ENCODE measurements around the gene PTTG1IP. TPM values are rescaled to one million over a fixed set of nuclear protein-coding genes. Genes with fewer than 3 reads are reported as not detected.
A peak's percentile ranks its signal among the peaks of the same experiment; 100 is the strongest.

Gene PTTG1IP
- total and polyA plus RNA-seq, 2 of the 13 experiments (the other 11 are each of a cell fraction or from before 2014, with no cell fraction given): 161 to 700 TPM

DNA sequence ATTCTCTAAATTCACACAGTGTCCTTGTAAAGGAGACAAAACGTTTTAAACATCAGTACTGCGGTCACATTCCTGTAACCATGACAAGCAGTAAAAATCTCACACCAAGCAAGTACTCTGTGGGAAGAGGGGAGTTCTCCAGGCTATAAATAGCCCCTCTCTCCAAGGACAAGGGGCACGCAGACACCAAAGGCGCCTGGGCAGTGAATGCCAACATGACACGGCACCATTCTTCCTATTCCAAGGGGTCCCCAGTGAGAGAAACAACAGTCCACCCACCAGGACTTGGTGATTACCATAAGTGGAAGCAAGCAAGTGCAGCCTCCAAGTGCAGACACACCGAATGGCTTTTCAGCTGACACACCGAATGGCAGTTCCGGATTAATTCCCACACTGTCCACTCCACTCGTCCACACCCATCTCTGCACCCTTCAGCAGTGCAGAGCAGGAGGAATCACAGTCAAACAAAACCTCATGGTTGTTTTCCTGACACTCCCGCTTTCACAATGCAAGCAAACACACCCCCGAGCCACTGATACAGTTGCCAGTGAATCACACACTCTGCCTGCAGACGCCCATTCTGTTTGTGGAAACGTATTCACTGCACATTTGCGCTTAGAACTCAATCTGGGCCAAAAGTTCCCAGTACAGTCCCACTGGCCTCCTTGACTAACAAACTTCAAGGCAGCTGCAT, 1.8 kb downstream of the PTTG1IP start (continued):
- TF ChIP-seq, protein P1, sequence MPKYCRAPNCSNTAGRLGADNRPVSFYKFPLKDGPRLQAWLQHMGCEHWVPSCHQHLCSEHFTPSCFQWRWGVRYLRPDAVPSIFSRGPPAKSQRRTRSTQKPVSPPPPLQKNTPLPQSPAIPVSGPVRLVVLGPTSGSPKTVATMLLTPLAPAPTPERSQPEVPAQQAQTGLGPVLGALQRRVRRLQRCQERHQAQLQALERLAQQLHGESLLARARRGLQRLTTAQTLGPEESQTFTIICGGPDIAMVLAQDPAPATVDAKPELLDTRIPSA (CRISPR knock-in tag; IDR thresholded peaks at IDR 0.05; ENCODE audit: borderline replicate concordance): no peak
- TF ChIP-seq ZNF468 (CRISPR knock-in tag; IDR thresholded peaks at IDR 0.05): no peak
- TF ChIP-seq ZNF577 (CRISPR knock-in tag; IDR thresholded peaks at IDR 0.05; ENCODE audit: borderline replicate concordance, low read depth): no peak
- TF ChIP-seq, protein P2, sequence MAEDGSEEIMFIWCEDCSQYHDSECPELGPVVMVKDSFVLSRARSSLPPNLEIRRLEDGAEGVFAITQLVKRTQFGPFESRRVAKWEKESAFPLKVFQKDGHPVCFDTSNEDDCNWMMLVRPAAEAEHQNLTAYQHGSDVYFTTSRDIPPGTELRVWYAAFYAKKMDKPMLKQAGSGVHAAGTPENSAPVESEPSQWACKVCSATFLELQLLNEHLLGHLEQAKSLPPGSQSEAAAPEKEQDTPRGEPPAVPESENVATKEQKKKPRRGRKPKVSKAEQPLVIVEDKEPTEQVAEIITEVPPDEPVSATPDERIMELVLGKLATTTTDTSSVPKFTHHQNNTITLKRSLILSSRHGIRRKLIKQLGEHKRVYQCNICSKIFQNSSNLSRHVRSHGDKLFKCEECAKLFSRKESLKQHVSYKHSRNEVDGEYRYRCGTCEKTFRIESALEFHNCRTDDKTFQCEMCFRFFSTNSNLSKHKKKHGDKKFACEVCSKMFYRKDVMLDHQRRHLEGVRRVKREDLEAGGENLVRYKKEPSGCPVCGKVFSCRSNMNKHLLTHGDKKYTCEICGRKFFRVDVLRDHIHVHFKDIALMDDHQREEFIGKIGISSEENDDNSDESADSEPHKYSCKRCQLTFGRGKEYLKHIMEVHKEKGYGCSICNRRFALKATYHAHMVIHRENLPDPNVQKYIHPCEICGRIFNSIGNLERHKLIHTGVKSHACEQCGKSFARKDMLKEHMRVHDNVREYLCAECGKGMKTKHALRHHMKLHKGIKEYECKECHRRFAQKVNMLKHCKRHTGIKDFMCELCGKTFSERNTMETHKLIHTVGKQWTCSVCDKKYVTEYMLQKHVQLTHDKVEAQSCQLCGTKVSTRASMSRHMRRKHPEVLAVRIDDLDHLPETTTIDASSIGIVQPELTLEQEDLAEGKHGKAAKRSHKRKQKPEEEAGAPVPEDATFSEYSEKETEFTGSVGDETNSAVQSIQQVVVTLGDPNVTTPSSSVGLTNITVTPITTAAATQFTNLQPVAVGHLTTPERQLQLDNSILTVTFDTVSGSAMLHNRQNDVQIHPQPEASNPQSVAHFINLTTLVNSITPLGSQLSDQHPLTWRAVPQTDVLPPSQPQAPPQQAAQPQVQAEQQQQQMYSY (CRISPR knock-in tag; IDR thresholded peaks at IDR 0.05): 0 out of 2 replicates have a peak, but pooled peaks have one; percentile 36
- TF ChIP-seq MXI1 (IDR thresholded peaks at IDR 0.05; ENCODE audit: borderline replicate concordance, low read depth, low read length): peak; percentile 57; the same call in 1 of the 3 replicates
- peak; percentile 13 for TF ChIP-seq RBM39 (IDR thresholded peaks at IDR 0.05; ENCODE audit: low read depth, low read length, poor library complexity, severe bottlenecking)
- TF ChIP-seq JUNB (CRISPR knock-in tag; IDR thresholded peaks at IDR 0.05; ENCODE audit: borderline replicate concordance): peak; percentile 44; the same call in 1 of the 2 replicates
- no peak for TF ChIP-seq ZNF768 (CRISPR knock-in tag; IDR thresholded peaks at IDR 0.05)
- TF ChIP-seq ZNF678 (CRISPR knock-in tag; IDR thresholded peaks at IDR 0.05): no peak
- TF ChIP-seq RXRA (CRISPR knock-in tag; IDR thresholded peaks at IDR 0.05): 0 out of 2 replicates have a peak, but pooled peaks have one; percentile 6
- TF ChIP-seq, protein P3, sequence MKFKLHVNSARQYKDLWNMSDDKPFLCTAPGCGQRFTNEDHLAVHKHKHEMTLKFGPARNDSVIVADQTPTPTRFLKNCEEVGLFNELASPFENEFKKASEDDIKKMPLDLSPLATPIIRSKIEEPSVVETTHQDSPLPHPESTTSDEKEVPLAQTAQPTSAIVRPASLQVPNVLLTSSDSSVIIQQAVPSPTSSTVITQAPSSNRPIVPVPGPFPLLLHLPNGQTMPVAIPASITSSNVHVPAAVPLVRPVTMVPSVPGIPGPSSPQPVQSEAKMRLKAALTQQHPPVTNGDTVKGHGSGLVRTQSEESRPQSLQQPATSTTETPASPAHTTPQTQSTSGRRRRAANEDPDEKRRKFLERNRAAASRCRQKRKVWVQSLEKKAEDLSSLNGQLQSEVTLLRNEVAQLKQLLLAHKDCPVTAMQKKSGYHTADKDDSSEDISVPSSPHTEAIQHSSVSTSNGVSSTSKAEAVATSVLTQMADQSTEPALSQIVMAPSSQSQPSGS (CRISPR knock-in tag; IDR thresholded peaks at IDR 0.05): 0 out of 2 replicates have a peak, but pooled peaks have one; percentile 27
- no peak for TF ChIP-seq SRSF9 (IDR thresholded peaks at IDR 0.05; ENCODE audit: borderline replicate concordance, insufficient read depth, low read depth, low read length, poor library complexity, severe bottlenecking)
- TF ChIP-seq, protein P4, sequence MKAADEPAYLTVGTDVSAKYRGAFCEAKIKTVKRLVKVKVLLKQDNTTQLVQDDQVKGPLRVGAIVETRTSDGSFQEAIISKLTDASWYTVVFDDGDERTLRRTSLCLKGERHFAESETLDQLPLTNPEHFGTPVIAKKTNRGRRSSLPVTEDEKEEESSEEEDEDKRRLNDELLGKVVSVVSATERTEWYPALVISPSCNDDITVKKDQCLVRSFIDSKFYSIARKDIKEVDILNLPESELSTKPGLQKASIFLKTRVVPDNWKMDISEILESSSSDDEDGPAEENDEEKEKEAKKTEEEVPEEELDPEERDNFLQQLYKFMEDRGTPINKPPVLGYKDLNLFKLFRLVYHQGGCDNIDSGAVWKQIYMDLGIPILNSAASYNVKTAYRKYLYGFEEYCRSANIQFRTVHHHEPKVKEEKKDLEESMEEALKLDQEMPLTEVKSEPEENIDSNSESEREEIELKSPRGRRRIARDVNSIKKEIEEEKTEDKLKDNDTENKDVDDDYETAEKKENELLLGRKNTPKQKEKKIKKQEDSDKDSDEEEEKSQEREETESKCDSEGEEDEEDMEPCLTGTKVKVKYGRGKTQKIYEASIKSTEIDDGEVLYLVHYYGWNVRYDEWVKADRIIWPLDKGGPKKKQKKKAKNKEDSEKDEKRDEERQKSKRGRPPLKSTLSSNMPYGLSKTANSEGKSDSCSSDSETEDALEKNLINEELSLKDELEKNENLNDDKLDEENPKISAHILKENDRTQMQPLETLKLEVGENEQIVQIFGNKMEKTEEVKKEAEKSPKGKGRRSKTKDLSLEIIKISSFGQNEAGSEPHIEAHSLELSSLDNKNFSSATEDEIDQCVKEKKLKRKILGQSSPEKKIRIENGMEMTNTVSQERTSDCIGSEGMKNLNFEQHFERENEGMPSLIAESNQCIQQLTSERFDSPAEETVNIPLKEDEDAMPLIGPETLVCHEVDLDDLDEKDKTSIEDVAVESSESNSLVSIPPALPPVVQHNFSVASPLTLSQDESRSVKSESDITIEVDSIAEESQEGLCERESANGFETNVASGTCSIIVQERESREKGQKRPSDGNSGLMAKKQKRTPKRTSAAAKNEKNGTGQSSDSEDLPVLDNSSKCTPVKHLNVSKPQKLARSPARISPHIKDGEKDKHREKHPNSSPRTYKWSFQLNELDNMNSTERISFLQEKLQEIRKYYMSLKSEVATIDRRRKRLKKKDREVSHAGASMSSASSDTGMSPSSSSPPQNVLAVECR (CRISPR knock-in tag; IDR thresholded peaks at IDR 0.05; ENCODE audit: borderline replicate concordance): peak; percentile 17
- no peak for TF ChIP-seq ZNF563 (CRISPR knock-in tag; IDR thresholded peaks at IDR 0.05)
- TF ChIP-seq FOSL2 (CRISPR knock-in tag; IDR thresholded peaks at IDR 0.05): peak; percentile 76
- no peak for TF ChIP-seq ZNF644 (CRISPR knock-in tag; IDR thresholded peaks at IDR 0.05; ENCODE audit: low read depth)
- TF ChIP-seq ZNF567 (CRISPR knock-in tag; IDR thresholded peaks at IDR 0.05; ENCODE audit: borderline replicate concordance): 0 out of 2 replicates have a peak, but pooled peaks have one; percentile 29
- TF ChIP-seq GATAD2A (CRISPR knock-in tag; IDR thresholded peaks at IDR 0.05): 0 out of 2 replicates have a peak, but pooled peaks have one; percentile 9
- peak; percentile 57; the same call in 1 of the 2 replicates for TF ChIP-seq POLR2G (IDR thresholded peaks at IDR 0.05; ENCODE audit: low read depth, low read length)

Measured in HepG2 (cell line).